ENCODE data around the gene RPS24.

Gene RPS24

GRCh38 chr10:78021201-78021600 is 12.5 kb upstream of the RPS24 start:
- no peak overlapping the region for H3K4me3 ChIP-seq (ENCODE audit: low read length)
- no peak for DNase-seq (ENCODE audit: low read depth, low spot score)

- DNase-seq (ENCODE audit: low read depth, low spot score): no peak
- H3K4me3 ChIP-seq (ENCODE audit: low read length): no peak overlapping the region
Observed at GRCh38 chr10:78023741-78024140, 9.9 kb upstream of the RPS24 start.

GRCh38 chr10:78025685-78026364 is 7.8 kb upstream of the RPS24 start:
- no peak for DNase-seq (ENCODE audit: low read depth, low spot score)
- H3K4me3 ChIP-seq (ENCODE audit: low read length): no peak overlapping the region

GRCh38 chr10:78028438-78029268 is 5.0 kb upstream of the RPS24 start:
- peak overlapping the region; percentile 85 for H3K4me3 ChIP-seq (ENCODE audit: low read length)
- DNase-seq (ENCODE audit: low read depth, low spot score): no peak

- DNase-seq (ENCODE audit: low read depth, low spot score): peak; percentile 96
- peak within 1 kb of the TSS; percentile 85 for H3K4me3 ChIP-seq (ENCODE audit: low read length)
Observed at GRCh38 chr10:78029269-78030226, 4.1 kb upstream of the RPS24 start, which contains the start of gene POLR3A. Gene POLR3A (minus strand): TSS chr10:78029515. CDS start chr10:78029407, 108 bp downstream.

- DNase-seq (ENCODE audit: low read depth, low spot score): no peak
- H3K4me3 ChIP-seq (ENCODE audit: low read length): peak overlapping the region; percentile 68
Observed at GRCh38 chr10:78033387-78033636, 351 bp upstream of the RPS24 start.

GRCh38 chr10:78035025-78035424 is 1.4 kb downstream of the RPS24 start:
- peak overlapping the region; percentile 68 for H3K4me3 ChIP-seq (ENCODE audit: low read length)
- DNase-seq (ENCODE audit: low read depth, low spot score): no peak

GRCh38 chr10:78035437-78035836 is 1.8 kb downstream of the RPS24 start:
- no peak for DNase-seq (ENCODE audit: low read depth, low spot score)
- H3K4me3 ChIP-seq (ENCODE audit: low read length): no peak overlapping the region; the same call in 1 of the 2 replicates

GRCh38 chr10:78035933-78036583 is 2.4 kb downstream of the RPS24 start:
- no peak for DNase-seq (ENCODE audit: low read depth, low spot score)
- no peak overlapping the region for H3K4me3 ChIP-seq (ENCODE audit: low read length)

GRCh38 chr10:78038105-78038504 is 4.4 kb downstream of the RPS24 start:
- H3K4me3 ChIP-seq (ENCODE audit: low read length): no peak overlapping the region
- DNase-seq (ENCODE audit: low read depth, low spot score): no peak

GRCh38 chr10:78038791-78039547 is 5.3 kb downstream of the RPS24 start:
- no peak for DNase-seq (ENCODE audit: low read depth, low spot score)
- H3K4me3 ChIP-seq (ENCODE audit: low read length): no peak overlapping the region

GRCh38 chr10:78039743-78040142 is 6.1 kb downstream of the RPS24 start:
- no peak for DNase-seq (ENCODE audit: low read depth, low spot score)
- no peak overlapping the region for H3K4me3 ChIP-seq (ENCODE audit: low read length)

- no peak for DNase-seq (ENCODE audit: low read depth, low spot score)
Observed at GRCh38 chr10:78041170-78042057, 7.8 kb downstream of the RPS24 start.

GRCh38 chr10:78042058-78042751 is 8.5 kb downstream of the RPS24 start:
- no peak for DNase-seq (ENCODE audit: low read depth, low spot score)
- H3K4me3 ChIP-seq (ENCODE audit: low read length): no peak overlapping the region

More at GRCh38 chr10:78041170-78042057, 7.8 kb downstream of the RPS24 start:
- H3K4me3 ChIP-seq (ENCODE audit: low read length): no peak overlapping the region

- no peak for DNase-seq (ENCODE audit: low read depth, low spot score)
- H3K4me3 ChIP-seq (ENCODE audit: low read length): no peak overlapping the region
Observed at GRCh38 chr10:78042752-78043104, 9.1 kb downstream of the RPS24 start.

GRCh38 chr10:78044179-78044578 is 10.5 kb downstream of the RPS24 start:
- no peak overlapping the region for H3K4me3 ChIP-seq (ENCODE audit: low read length)
- no peak for DNase-seq (ENCODE audit: low read depth, low spot score)

GRCh38 chr10:78044699-78045098 is 11.0 kb downstream of the RPS24 start:
- H3K4me3 ChIP-seq (ENCODE audit: low read length): no peak overlapping the region
- DNase-seq (ENCODE audit: low read depth, low spot score): no peak

Measured in Jurkat, Clone E6-1 (cell line).